GM12873 (cell line): ENCODE data around the gene IDS.

Experiments
- CTCF ChIP-seq: IDR thresholded peaks from 2 replicates; pipeline ENCODE4 v1.5.1; 2012; ENCODE audit warnings: low read depth, mild to moderate bottlenecking, moderate library complexity, low read length, control low read depth; ENCODE audit not compliant: insufficient read depth; ENCODE audit errors: missing control alignments

The IDS gene

GRCh38 chrX:149531599-149531998, 26.5 kb upstream of the IDS start:
- no peak for TF ChIP-seq CTCF

- TF ChIP-seq CTCF: no peak
Measured at GRCh38 chrX:149528381-149528780, 23.3 kb upstream of the IDS start.

- peak; percentile 66 for TF ChIP-seq CTCF
Measured at GRCh38 chrX:149527705-149528104, 22.6 kb upstream of the IDS start.

- no peak for TF ChIP-seq CTCF
Measured at GRCh38 chrX:149522916-149523315, 17.8 kb upstream of the IDS start.

GRCh38 chrX:149521438-149521837, 16.3 kb upstream of the IDS start:
- no peak for TF ChIP-seq CTCF

GRCh38 chrX:149518236-149518635, 13.1 kb upstream of the IDS start:
- TF ChIP-seq CTCF: no peak

GRCh38 chrX:149517308-149517707, 12.2 kb upstream of the IDS start:
- TF ChIP-seq CTCF: no peak

GRCh38 chrX:149516604-149517003, 11.5 kb upstream of the IDS start:
- TF ChIP-seq CTCF: no peak
